H1 (cell line): ENCODE measurements around the gene ISM1. TPM values are rescaled to one million over a fixed set of nuclear protein-coding genes. Genes with fewer than 3 reads are reported as not detected.
A peak's percentile ranks its signal among the peaks of the same experiment; 100 is the strongest.

ENCODE experiments used
- CTCF ChIA-PET: fragments of 300-600 bp; sonication (Branson Sonifier 250); formaldehyde crosslinking; loops from one replicate; lab custom pipeline; 2021; ENCODE audit not compliant: partially characterized antibody; lab: Charles Lee
- POLR2A ChIA-PET: fragments of 300-600 bp; sonication (Branson Sonifier 250); formaldehyde crosslinking; loops from one replicate; lab custom pipeline; 2021; ENCODE audit warnings: inconsistent platforms; ENCODE audit not compliant: partially characterized antibody; lab: Charles Lee
- DNase-seq, 2 experiments: peaks; one replicate each; pipeline versions ENCODE4 v3.0.0 to v3.0.0-alpha.2; 2010 to 2022; ENCODE audit warnings: low spot score in 2 of 2, low read depth in 1 of 2, mixed read lengths in 1 of 2
- FAIRE-seq: peaks from 2 replicates; lab custom pipeline; 2011; peaks lifted over from hg19 to GRCh38; lab: Jason Lieb, UNC
- H2AFZ ChIP-seq: 2 replicates; pipeline ENCODE4 v1.8.1; 2012; ENCODE audit warnings: low read length, inconsistent platforms
- H2AK5ac ChIP-seq: 2 replicates; pipeline ENCODE4 v1.6.1; 2013; ENCODE audit warnings: low read depth, low read length
- H2BK120ac ChIP-seq: replicated peaks from 2 replicates; pipeline ENCODE3; 2013; ENCODE audit warnings: low read depth, low read length, inconsistent platforms
- H2BK12ac ChIP-seq: 2 replicates; pipeline ENCODE4 v1.6.1; 2013; ENCODE audit warnings: low read depth, low read length
- H2BK15ac ChIP-seq: 2 replicates; pipeline ENCODE4 v1.6.1; 2013; ENCODE audit warnings: low read length
- H2BK20ac ChIP-seq: 2 replicates; pipeline ENCODE4 v1.6.1; 2013; ENCODE audit warnings: low read length
- H2BK5ac ChIP-seq: 2 replicates; pipeline ENCODE4 v1.6.1; 2013; ENCODE audit warnings: low read depth, low read length
- H3K14ac ChIP-seq: 2 replicates; pipeline ENCODE4 v1.6.1; 2013; ENCODE audit warnings: inconsistent platforms; ENCODE audit not compliant: insufficient read length
- H3K18ac ChIP-seq: 2 replicates; pipeline ENCODE4 v1.6.1; 2013; ENCODE audit warnings: low read length; ENCODE audit errors: extremely low read depth
- H3K23ac ChIP-seq: 2 replicates; pipeline ENCODE4 v1.6.1; 2013; ENCODE audit warnings: inconsistent platforms; ENCODE audit not compliant: insufficient read length
- H3K23me2 ChIP-seq: 2 replicates; pipeline ENCODE4 v1.6.1; 2013; ENCODE audit warnings: low read depth, low read length
- H3K27ac ChIP-seq: 2 replicates; pipeline ENCODE4 v1.6.1; 2011; ENCODE audit warnings: low read depth, low read length, inconsistent platforms
- H3K27me3 ChIP-seq, 4 experiments: replicated peaks in 1 of 4; 1 replicate in 1 of 4; 2 replicates in 3 of 4; pipeline versions ENCODE4 v1.6.1 to v1.8.1; 2011 to 2013; ENCODE audit warnings: low read length in 3 of 4, mild to moderate bottlenecking in 3 of 4, inconsistent platforms in 2 of 4, mixed read lengths in 2 of 4, moderate library complexity in 1 of 4; ENCODE audit not compliant: control insufficient read depth in 3 of 4, insufficient read depth in 3 of 4; ENCODE audit errors: extremely low read depth in 1 of 4
- H3K36me3 ChIP-seq, 4 experiments: 2 replicates each; pipeline versions ENCODE4 v1.6.1 to v1.8.1; 2011 to 2013; ENCODE audit warnings: mild to moderate bottlenecking in 4 of 4, low read length in 3 of 4, moderate library complexity in 2 of 4, control low read depth in 1 of 4, inconsistent platforms in 1 of 4; ENCODE audit not compliant: insufficient read depth in 4 of 4, control insufficient read depth in 2 of 4
- H3K4ac ChIP-seq: replicated peaks from 2 replicates; pipeline ENCODE3; 2013; ENCODE audit warnings: low read length, low read depth, mixed read lengths, inconsistent platforms; ENCODE audit not compliant: insufficient read length
- H3K4me1 ChIP-seq, 4 experiments: replicated peaks in 1 of 4; 1 replicate in 1 of 4; 2 replicates in 3 of 4; pipeline versions ENCODE4 v1.6.1 to v1.8.1; 2011 to 2013; ENCODE audit warnings: low read length in 3 of 4, inconsistent platforms in 2 of 4, mixed read lengths in 1 of 4; ENCODE audit not compliant: insufficient read depth in 4 of 4, control insufficient read depth in 3 of 4
- H3K4me2 ChIP-seq, 2 experiments: 2 replicates each; pipeline versions ENCODE4 v1.6.1 to v1.8.1; 2011 to 2013; ENCODE audit warnings: low read depth in 2 of 2, low read length in 2 of 2, control low read depth in 1 of 2, inconsistent platforms in 1 of 2, mild to moderate bottlenecking in 1 of 2; ENCODE audit not compliant: insufficient read depth in 1 of 2
- H3K4me3 ChIP-seq, 4 experiments: fragments of 200-600, 300-600 bp in 1 of 4; sonication (generic), shearing (Covaris generic), sonication (Bioruptor Twin) in 1 of 4; 2 replicates each; pipeline versions ENCODE4 v1.5.1 to v1.8.1; 2011 to 2016; ENCODE audit warnings: low read length in 4 of 4, low read depth in 3 of 4, control low read depth in 2 of 4, inconsistent platforms in 2 of 4, mild to moderate bottlenecking in 2 of 4, mixed read lengths in 1 of 4, moderate library complexity in 1 of 4; ENCODE audit not compliant: insufficient read depth in 2 of 4; ENCODE audit errors: extremely low read depth in 1 of 4
- H3K56ac ChIP-seq: replicated peaks from 2 replicates; pipeline ENCODE3; 2013; ENCODE audit warnings: low read depth, mild to moderate bottlenecking, mixed read lengths, low read length, inconsistent platforms; ENCODE audit not compliant: insufficient read length
- H3K79me1 ChIP-seq: 2 replicates; pipeline ENCODE4 v1.6.1; 2013; ENCODE audit warnings: low read depth, low read length, control low read depth
- H3K79me2 ChIP-seq, 2 experiments: 2 replicates each; pipeline versions ENCODE4 v1.6.1 to v1.8.1; 2012 to 2013; ENCODE audit warnings: low read length in 2 of 2, mild to moderate bottlenecking in 2 of 2, inconsistent platforms in 1 of 2; ENCODE audit not compliant: insufficient read depth in 2 of 2, control insufficient read depth in 1 of 2
- H3K9ac ChIP-seq, 4 experiments: replicated peaks in 1 of 4; 1 replicate in 1 of 4; 2 replicates in 3 of 4; pipeline versions ENCODE4 v1.6.1 to v1.8.1; 2011 to 2013; ENCODE audit warnings: low read depth in 3 of 4, low read length in 3 of 4, control low read depth in 2 of 4, mild to moderate bottlenecking in 2 of 4, moderate library complexity in 2 of 4, inconsistent platforms in 1 of 4; ENCODE audit errors: extremely low read depth in 1 of 4
- H3K9me3 ChIP-seq, 2 experiments: 2 replicates each; pipeline versions ENCODE4 v1.6.1 to v1.8.1; 2012 to 2013; ENCODE audit warnings: mild to moderate bottlenecking in 2 of 2, moderate library complexity in 2 of 2, control low read depth in 1 of 2, inconsistent platforms in 1 of 2, low read depth in 1 of 2, low read length in 1 of 2, mixed read lengths in 1 of 2; ENCODE audit not compliant: insufficient read depth in 2 of 2
- H4K20me1 ChIP-seq, 2 experiments: replicated peaks in 1 of 2; 2 replicates each; pipeline versions ENCODE3 to v1.8.1; 2011 to 2013; ENCODE audit warnings: inconsistent platforms in 2 of 2, low read length in 2 of 2, mild to moderate bottlenecking in 1 of 2; ENCODE audit not compliant: insufficient read depth in 2 of 2, control insufficient read depth in 1 of 2
- H4K5ac ChIP-seq: 2 replicates; pipeline ENCODE4 v1.6.1; 2013; ENCODE audit warnings: low read length, low read depth, mixed read lengths, inconsistent platforms; ENCODE audit not compliant: insufficient read length
- H4K8ac ChIP-seq: 2 replicates; pipeline ENCODE4 v1.8.0; 2013; ENCODE audit warnings: mild to moderate bottlenecking, moderate library complexity, low read length, inconsistent platforms; ENCODE audit not compliant: insufficient read depth; ENCODE audit errors: extremely low read depth
- H4K91ac ChIP-seq: replicated peaks from 2 replicates; pipeline ENCODE3; 2013; ENCODE audit warnings: low read length, mixed read lengths, inconsistent platforms; ENCODE audit not compliant: insufficient read length
- ASH2L ChIP-seq: fragments of 200-600, 300-600 bp; sonication (generic); IDR thresholded peaks from one replicate; pipeline ENCODE4 v1.7.1; 2017; ENCODE audit warnings: low read length
- BCL11A ChIP-seq, 2 experiments: IDR thresholded peaks; one replicate each; pipeline ENCODE4 v1.6.1; 2011; ENCODE audit warnings: low read depth in 2 of 2, low read length in 2 of 2, mild to moderate bottlenecking in 2 of 2
- CBX5 ChIP-seq: fragments of 300-800, 300-1000 bp; sonication (generic); IDR thresholded peaks from 2 replicates; pipeline ENCODE4 v1.7.1; 2016; ENCODE audit warnings: antibody characterized with exemption, low read length, low read depth
- CEBPB ChIP-seq: IDR thresholded peaks from 2 replicates; pipeline ENCODE4 v1.6.1; 2012; ENCODE audit warnings: low read depth, low read length
- EZH2 ChIP-seq: fragments of 200-600 bp; sonication (generic); IDR thresholded peaks from 2 replicates; pipeline ENCODE4 v1.7.1; 2012; ENCODE audit warnings: low read depth, mild to moderate bottlenecking, moderate library complexity, low read length, inconsistent platforms; ENCODE audit not compliant: severe bottlenecking
- GABPA ChIP-seq: IDR thresholded peaks from 2 replicates; pipeline ENCODE4 v1.6.1; 2011; ENCODE audit warnings: mild to moderate bottlenecking, low read length, moderate library complexity, borderline replicate concordance; ENCODE audit not compliant: insufficient read depth
- JUND ChIP-seq: IDR thresholded peaks from 2 replicates; pipeline ENCODE4 v1.6.1; 2011; ENCODE audit warnings: mild to moderate bottlenecking, improper control_type of control experiment, low read length
- MAFK ChIP-seq: IDR thresholded peaks from 2 replicates; pipeline ENCODE4 v1.6.1; 2012; ENCODE audit warnings: low read depth, mild to moderate bottlenecking, improper control_type of control experiment, low read length
- RXRA ChIP-seq: IDR thresholded peaks from 2 replicates; pipeline ENCODE4 v1.6.1; 2011; ENCODE audit warnings: low read depth, mild to moderate bottlenecking, low read length, moderate library complexity; ENCODE audit not compliant: insufficient read depth
- SIRT6 ChIP-seq: IDR thresholded peaks from one replicate; pipeline ENCODE4 v1.7.1; 2012; ENCODE audit warnings: low read length, inconsistent platforms
- SP1 ChIP-seq: IDR thresholded peaks from 2 replicates; pipeline ENCODE4 v1.6.1; 2011; ENCODE audit warnings: low read depth, low read length
- SUZ12 ChIP-seq: fragments of 200-600 bp; sonication (generic); IDR thresholded peaks from 2 replicates; pipeline ENCODE4 v1.6.1; 2012; ENCODE audit warnings: mild to moderate bottlenecking, inconsistent platforms, low read length, moderate library complexity, mixed read lengths
- TAF1 ChIP-seq: IDR thresholded peaks from 2 replicates; pipeline ENCODE4 v1.6.1; 2011; ENCODE audit warnings: mild to moderate bottlenecking, low read depth, low read length
- TBP ChIP-seq: IDR thresholded peaks from 2 replicates; pipeline ENCODE4 v1.6.1; 2011; ENCODE audit warnings: low read depth, low read length, improper control_type of control experiment
- WGBS, 2 experiments: shearing (Covaris generic) in 1 of 2; methylation state at CpG; one replicate each; pipeline versions ENCODE4 v1.1.6 to v1.1.7; 2013 to 2015; ENCODE audit warnings: low lambda C conversion rate in 2 of 2, mixed read lengths in 2 of 2, inconsistent platforms in 1 of 2, low coverage in 1 of 2, missing lambda C conversion rate in 1 of 2; ENCODE audit not compliant: insufficient replicate concordance in 2 of 2, insufficient coverage in 1 of 2, insufficient read length in 1 of 2; ENCODE audit errors: extremely low coverage in 1 of 2, missing lambda C conversion rate in 1 of 2; 5-methylcytosine and 5-hydroxymethylcytosine counted together
- polyA plus RNA-seq, 7 experiments: library from polyadenylated mRNA; depleted of rRNA in 3 of 7; stranded (reverse) in 5 of 7; unstranded in 2 of 7; fragments of >200 nt in 5 of 7; fragments of 200-250 nt in 2 of 7; gene quantifications; 1 replicate in 5 of 7; 2 replicates in 1 of 7; 4 replicates in 1 of 7; pipeline versions ENCODE4 v1.2.1 to v1.2.3, GENCODE V29; 2011 to 2013; ENCODE audit warnings: missing spikeins in 2 of 7, mixed read lengths in 2 of 7
- total RNA-seq: library from RNA; stranded (reverse); fragmentation: NEBNext Ultra II Directional; extraction: Animal tissue kit (Norgen Biotek cat#: 25700); gene quantifications from 2 replicates; pipeline ENCODE4 v1.2.1, GENCODE V29; 2021

The ISM1 gene
- total and polyA plus RNA-seq, 2 of the 8 experiments (the other 6 are each of a cell fraction or from before 2014, with no cell fraction given), result 0.62 to 0.97 TPM

DNA sequence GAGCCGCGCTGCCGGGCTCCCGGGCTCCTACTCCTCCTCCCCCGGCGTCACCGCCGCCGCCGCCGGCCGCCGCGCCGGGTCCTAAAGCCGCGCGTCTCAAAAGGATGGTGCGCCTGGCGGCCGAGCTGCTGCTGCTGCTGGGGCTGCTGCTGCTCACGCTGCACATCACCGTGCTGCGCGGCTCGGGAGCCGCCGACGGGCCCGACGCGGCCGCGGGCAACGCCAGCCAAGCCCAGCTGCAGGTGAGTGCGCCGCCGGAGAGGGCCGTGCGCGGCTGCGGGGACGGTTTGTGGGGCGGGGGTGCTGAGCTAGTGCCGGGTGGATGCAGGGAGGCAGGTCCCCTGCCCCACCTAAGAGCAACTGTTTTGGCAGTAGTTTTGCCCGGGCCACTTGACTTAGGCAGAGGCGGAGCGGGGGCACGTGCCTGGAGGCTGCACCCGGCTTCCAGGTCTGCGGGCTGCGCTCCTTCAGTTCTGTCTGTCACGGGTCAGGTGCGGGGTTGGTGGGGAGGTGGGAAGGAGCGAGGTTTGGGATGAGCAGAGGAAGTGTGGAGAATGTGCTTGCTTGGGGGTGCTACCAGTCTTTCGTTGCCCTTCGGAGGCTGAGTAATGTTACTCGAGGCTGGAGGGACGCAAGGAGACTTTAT is 722 bp downstream of the ISM1 start:
- no peak overlapping the region for H3K27ac ChIP-seq
- H3K14ac ChIP-seq, result no peak overlapping the region
- ChIA-PET CTCF (interaction anchor here (0.7 to 1.0 kb wide), 2 partner anchors 41 to 74 kb away, joined by 3 read pairs; no protein-coding TSS in a partner anchor), POLR2A (interaction anchor here (1.1 kb wide), 1 partner anchor 35 kb away, joined by 4 read pairs; no protein-coding TSS in a partner anchor)
- peak overlapping the region; percentile 25; the same call in 1 of the 2 replicates for H3K18ac ChIP-seq
- H3K27me3 ChIP-seq, result peaks cover 10 to 56% (median 40%) of the 10 kb centered on the region in 4 experiments
- peak overlapping the region; percentile 75 for H2AFZ ChIP-seq
- no peak overlapping the region for H3K56ac ChIP-seq
- peak in 1 of 2 experiments; percentile 82 for DNase-seq
- H4K8ac ChIP-seq, result no peak overlapping the region
- no peak overlapping the region for H4K91ac ChIP-seq
- no peak overlapping the region for H2BK20ac ChIP-seq
- H3K9ac ChIP-seq, result no peak overlapping the region
- 1% methylated on average over 36 of the region's 59 CpGs; no CpG with 5 or more reads in 1 of the 2 experiments for WGBS, 2 experiments
- peak overlapping the region; percentile 82 to 98 for H3K4me2 ChIP-seq
- H3K23me2 ChIP-seq, result peaks cover 18% of the 10 kb centered on the region; the same call in 1 of the 2 replicates
- no peak overlapping the region for H2BK15ac ChIP-seq
- no peak overlapping the region for H2BK12ac ChIP-seq
- H3K79me2 ChIP-seq, result no peaks in the 10 kb centered on the region
- H3K4me3 ChIP-seq, result peak overlapping the region; percentile 43 to 81 (median 64)
- no peaks in the 10 kb centered on the region for H3K9me3 ChIP-seq
- H2BK5ac ChIP-seq, result no peak overlapping the region
- no peak overlapping the region for H3K23ac ChIP-seq
- no peak for FAIRE-seq
- H4K20me1 ChIP-seq, result peaks cover 0 to 1% of the 10 kb centered on the region in 2 experiments
- no peaks in the 10 kb centered on the region for H3K36me3 ChIP-seq
- H3K79me1 ChIP-seq, result no peaks in the 10 kb centered on the region
- no peak overlapping the region for H2AK5ac ChIP-seq
- H4K5ac ChIP-seq, result no peak overlapping the region
- H2BK120ac ChIP-seq, result no peak overlapping the region
- H3K4me1 ChIP-seq, result peaks cover 0 to 3% (median 2%) of the 10 kb centered on the region in 4 experiments; a peak in 3 of 7 replicates
- no peak overlapping the region for H3K4ac ChIP-seq
- no peak for TF ChIP-seq JUND
- no peak for TF ChIP-seq RXRA
- TF ChIP-seq TAF1, result peak; percentile 80
- peak; percentile 95 for TF ChIP-seq ASH2L
- TF ChIP-seq CEBPB, result no peak
- TF ChIP-seq SUZ12, result 0 out of 2 replicates have a peak, but pooled peaks have one; percentile 48
- no peak for TF ChIP-seq SP1
- no peak for TF ChIP-seq MAFK
- peak; percentile 32; the same call in 1 of the 2 replicates for TF ChIP-seq TBP
- TF ChIP-seq EZH2, result peak; percentile 43
- TF ChIP-seq SIRT6, result no peak
- no peak for TF ChIP-seq BCL11A (IDR thresholded peaks at IDR 0.05; ENCODE audit: low read depth in 2 of 2, low read length in 2 of 2)
- no peak for TF ChIP-seq CBX5
- no peak for TF ChIP-seq GABPA
